KG1 (cell line): ENCODE data around the gene PRLHR.

ENCODE experiments used
- DNase-seq: peaks from one replicate; lab custom pipeline; 2025; lab: John Stamatoyannopoulos, UW

Gene PRLHR

DNA sequence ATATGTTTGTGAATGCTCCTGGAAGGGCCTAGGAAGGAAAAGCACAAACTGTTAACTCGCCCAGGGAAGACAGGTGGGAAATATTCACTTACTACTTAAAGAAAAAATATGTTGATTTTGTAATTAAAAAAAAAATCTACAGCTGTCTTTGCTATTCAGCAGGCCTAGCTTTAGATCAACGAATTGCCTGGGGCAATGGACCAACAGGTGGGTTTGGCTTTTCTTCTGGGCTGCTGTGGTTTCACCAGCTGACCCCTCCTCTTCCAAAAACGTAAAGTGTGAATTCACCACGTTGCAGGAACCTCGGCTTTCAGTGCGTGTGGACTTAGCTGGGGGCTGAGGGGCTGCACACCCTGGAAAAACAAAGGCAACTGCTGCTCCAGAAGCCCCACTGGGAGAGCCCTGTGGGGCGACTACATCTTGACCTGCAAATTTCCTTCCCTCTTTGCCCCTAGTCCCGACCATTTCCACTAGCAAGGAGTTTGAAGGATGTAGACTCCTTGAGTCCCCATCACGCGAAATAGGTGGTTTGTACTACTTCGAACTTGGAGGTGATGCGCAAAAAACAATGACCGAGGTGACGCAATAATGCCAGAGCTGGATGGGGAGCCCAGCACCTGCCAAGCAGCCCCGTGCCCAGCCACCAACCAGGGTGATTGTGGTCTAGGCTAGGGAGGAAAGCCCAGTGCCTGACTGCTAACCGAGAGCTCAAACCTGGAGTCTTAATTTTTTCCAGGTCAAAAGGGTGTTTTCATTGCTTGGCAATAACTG is 7.4 kb downstream of the PRLHR start:
- no peak for DNase-seq

DNA sequence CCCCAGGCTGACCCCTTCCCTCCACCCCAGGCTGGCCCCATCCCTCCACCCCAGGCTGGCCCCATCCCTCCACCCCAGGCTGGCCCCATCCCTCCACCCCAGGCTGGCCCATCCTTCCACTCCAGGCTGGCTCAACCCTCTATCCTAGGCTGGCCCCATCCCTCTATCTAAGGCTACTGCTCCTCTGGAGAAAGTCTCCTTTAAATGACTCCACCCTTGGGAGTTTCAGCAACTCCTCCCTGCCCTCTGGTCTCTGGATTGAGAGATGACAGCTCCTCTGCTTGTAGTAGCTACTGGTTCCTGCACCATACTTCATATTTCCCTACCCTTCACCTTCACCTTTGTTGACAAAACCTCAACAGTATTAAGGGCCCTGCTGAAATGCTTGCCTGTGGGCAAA is 8.5 kb downstream of the PRLHR start:
- DNase-seq = no peak

DNA sequence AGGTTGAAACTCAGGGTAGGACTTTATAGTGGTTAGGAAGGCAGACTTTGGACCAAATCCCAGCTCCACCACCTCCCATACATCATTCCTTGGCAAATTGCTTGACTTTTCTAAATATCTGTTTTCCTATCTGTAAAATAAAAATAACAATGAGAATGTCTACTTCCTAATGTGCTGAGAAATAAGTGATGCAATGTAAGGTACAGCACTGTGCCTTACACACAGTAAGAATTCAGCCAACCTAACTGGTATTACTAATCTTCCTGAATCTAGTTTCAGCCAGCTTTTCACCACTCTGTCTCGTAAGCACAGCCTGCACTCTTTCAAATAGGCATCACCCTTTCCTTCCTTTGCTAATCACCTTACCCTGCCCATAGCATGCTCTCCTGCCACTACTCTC is 9.7 kb downstream of the PRLHR start:
- DNase-seq = no peak

DNA sequence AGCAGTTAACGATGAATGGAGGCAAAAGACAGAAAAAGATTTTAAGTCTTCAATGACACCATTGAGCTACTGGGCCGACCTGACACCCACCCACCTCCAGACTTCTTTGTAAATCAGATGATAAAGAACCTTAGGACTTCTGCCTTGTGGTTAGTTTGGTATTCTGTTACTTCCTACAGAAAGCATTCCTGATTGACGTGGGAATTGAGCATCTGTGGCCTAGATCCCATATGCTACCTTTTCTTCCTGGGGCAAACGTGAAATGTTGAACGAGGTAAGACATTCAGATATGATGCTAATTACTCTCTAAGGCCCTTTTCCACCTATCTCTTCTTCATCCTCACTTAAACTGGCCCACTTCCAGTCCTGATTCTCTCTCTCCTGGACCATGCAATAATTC is 10.2 kb downstream of the PRLHR start:
- no peak for DNase-seq

DNA sequence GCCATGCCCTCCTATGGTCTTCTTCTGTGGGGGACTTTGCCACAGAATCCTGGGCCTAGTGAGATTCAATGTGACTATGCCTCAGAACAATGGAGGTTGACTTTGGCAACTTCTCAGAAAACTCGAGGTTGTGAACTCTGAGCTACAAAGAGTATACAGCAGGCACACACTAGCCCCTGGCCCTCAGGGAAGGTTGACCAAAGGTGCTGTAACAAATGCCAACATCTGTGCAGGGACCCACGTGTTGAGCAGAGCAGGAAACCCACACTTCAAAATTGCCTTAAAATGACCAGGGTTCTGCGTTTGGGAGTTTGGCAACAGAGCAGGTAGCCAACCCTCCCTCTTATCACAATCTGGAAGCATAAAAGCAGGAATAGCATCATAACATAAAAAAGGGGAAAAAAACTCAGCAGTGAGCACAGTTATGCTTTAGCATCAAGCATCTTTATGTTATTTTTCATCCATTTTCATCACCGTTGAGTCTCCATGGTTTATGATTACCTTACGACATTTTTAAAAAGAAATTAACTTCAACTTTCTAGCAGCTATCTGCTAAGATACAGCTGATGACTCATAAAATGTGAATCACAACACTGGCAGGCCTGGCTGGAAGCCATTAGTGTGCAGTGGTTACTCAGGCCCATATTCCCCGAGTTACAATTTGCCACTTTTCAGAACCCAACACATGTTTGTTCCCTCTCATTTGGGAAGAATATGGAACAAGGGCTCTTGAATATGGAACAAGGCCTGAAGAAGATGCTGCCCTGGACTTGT is 11.1 kb downstream of the PRLHR start:
- DNase-seq = no peak

DNA sequence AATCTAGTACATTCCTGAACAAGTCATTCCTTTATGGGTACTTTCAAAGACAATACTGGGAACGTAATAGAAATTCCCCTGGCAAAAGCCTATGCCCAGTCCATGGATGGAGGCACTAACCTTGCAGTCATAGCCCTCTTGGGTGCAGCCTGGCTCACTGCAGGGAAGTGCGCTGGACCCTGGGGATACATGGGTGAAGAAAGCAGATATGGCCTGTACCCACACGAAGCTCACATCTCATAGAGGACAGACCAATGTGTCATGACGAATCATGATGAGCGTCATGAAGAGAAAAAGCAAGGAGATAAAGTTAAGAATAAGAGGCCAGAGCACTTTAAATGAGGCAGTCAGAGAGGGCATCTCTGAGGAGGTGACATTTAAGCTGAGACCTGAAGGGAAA is 11.8 kb downstream of the PRLHR start:
- DNase-seq = no peak

DNA sequence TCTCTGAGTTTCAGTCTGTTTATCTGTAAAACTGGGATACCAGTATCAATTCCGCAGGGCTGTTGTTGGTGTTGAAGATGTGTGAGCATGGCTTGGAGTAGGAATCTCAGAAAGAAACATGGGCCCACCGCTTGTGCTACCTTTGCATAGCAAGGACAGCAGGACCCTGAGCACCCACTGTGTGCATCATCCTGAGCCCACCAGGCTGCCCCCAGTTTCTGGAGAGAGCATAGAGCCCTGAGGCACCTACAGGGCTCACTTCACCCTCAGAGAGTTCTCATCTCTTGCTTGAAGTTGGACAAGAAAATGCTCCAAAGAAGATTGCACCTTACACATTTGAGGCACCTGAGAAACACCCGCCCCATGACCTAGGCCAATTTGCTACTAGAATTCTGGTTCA is 12.9 kb downstream of the PRLHR start:
- no peak for DNase-seq

DNA sequence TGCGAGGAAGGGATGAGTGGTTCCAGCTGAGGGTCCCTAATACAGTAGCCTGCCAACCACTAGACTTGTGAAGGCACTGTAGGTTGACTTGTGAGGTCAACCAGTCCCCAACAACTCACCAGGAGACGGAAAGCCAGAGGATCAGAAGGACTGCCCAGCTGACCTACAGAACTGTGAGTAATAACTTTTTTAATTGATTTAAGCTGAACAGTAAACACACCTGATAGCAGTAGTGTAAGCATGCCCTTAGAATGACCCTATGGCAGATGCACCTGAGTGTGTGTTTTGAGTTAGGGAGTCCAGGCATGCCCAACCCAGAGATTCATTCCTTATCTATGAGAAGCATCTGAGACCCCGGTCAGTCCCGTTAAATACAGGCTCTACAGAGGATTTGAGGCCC is 14.1 kb downstream of the PRLHR start:
- DNase-seq = no peak

DNA sequence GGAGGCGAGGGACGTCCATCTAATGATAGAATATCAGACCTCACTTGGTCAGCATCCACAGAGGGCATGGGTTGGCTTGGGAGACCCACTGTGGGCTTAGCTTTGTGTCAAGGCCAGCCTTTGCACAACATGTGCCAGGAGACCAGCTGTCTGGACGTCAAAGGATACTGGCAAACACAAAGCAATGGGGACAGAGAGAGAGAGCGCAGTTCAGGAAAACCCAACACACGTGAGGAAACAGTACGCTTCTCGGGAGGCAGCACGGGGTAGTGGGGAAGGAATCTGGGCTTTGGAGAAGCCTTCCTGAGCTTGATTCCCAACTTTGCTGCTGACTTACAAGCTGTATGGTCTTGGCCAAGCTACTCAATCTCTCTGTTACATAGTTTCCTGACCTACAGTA is 14.7 kb downstream of the PRLHR start:
- no peak for DNase-seq

DNA sequence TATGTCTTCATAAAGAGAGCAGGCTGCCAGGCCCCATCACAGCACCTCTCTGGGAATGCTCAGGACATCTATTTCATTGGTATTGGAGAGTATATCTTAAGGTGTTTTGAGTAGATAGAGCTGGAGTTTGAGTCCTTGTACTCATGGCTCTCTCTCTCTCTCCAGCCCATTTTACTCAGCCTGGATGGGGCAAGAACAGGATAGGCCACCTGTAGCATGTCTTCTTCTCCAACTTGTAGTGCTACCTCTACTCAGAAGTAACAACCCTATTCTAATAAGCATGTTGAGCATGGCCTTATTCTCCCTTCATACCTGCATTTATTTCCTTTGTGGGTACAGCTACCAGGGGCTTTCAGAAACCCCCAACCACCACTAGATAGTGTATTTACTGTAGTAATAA is 21.9 kb downstream of the PRLHR start:
- no peak for DNase-seq

DNA sequence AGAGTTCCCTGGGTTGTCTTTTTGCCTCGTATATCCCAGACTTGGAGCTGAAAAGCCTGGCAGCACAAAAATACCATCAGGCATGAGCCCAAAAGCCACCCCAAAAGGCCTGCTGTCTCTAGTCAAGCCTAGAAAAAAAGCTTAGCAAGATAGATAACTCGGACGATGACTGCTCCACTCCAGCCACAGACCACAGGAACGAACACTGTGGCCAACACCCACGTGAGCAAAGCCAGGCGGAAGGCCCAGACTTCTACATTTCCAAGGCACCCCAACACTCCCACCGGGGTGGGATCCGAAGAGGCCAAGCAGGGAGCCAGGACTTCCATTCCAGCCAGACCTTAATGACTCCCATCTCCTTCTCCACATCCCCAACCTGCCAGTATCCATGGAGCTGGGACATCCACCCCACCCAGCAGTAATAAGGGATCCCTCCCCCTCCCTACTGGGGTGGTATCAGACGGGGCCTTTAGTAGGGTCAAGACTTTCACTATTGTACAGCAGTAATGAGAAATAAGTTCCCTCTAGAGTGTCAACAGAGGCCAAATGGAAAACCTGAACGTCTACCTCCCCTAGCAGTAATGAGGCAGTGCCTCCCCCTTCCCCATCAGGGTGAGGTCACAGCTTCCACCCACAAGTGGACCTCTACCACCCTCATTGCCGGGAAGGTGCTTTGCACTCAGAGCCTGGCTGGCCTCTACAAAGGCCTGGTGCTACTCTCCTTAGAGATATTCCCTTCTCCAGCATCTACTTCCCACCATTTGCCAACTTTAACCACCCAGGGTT is 23.0 kb downstream of the PRLHR start:
- DNase-seq = no peak

DNA sequence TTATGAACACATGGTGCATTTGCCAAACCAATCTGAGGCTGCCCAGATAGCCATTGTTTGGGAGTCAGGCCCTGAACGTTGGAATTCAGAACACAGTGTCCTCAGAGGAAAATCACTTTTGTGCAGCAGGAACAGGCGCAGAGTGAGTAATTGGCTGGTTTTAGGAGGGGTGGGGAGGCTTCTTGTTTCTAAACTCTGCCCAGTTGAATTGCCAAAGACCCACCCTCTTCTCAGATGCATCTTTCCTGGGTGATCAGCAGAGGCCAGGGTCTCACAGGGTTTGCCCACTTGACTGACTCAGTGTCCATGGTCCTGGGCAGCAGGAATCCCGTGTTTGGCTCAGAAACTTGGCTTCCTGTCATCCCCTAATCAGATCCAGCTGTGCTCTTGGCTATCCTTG is 24.3 kb downstream of the PRLHR start:
- DNase-seq = no peak

DNA sequence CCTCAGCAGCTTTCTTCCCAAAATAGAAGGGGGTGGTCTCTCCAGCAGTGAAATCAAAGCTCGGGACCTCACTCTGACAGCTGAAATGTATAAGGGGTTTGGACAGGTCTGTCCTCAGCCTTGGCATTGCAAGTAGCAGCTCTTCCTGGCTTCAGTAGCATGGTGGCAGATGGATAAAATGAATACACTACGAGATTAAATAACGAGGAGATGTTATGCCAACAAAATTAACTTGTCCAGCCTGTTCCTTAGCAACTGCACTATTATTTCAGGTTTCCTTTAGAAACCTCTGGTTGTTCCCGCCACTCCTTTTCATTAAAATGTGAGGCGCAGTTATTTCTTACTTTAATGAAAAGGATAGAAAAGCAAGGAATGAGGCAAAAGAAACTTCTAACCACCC is 24.9 kb downstream of the PRLHR start:
- no peak for DNase-seq

DNA sequence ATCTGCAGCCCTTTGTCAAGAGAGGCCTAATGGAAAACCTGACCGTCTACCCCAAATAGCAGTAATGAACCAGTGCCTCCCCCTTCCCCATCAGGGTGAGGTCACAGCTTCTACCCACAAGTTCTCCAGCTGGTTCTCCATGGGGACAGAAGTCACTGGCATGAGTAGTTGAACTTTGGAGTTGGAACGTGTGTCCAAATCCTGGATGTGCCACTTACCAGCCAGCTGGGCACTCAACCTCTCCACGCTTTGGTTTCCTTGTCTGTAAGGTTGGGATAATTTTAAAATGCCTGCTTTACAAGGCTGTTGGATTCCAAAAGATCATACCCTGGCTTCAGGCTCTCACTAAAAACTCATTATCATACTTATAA is 25.6 kb downstream of the PRLHR start:
- no peak for DNase-seq

DNA sequence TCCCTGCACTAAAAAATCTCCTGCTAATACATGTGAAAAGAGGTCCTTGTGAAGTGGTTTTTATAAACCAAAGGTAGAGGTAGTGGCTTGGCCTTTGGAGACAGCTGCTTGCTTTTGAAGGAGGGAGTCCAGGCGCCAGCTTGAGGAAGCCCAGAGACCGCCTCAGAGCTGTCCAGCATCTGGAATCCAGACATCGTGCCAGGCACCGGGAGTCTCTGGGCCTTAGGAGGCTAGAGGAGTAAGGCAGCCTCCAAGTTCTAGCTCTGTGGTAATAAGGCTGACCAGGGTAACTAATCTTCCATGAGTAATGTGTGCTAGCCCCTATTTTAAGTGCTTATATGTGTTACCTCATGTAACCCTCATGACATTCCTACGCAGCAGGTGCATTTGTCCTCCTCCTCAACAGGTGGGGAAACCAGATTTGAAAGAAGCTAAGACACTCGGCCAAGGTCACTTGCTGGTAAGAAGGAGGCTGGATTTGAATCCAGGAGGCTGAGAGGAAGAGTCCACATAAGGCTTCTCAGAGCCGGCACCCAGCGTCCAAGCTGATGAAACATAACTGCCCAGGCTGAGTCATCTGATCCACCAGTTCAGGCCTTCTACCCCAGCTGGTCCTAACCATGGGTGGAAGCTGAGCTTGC is 26.1 kb downstream of the PRLHR start:
- DNase-seq = no peak

DNA sequence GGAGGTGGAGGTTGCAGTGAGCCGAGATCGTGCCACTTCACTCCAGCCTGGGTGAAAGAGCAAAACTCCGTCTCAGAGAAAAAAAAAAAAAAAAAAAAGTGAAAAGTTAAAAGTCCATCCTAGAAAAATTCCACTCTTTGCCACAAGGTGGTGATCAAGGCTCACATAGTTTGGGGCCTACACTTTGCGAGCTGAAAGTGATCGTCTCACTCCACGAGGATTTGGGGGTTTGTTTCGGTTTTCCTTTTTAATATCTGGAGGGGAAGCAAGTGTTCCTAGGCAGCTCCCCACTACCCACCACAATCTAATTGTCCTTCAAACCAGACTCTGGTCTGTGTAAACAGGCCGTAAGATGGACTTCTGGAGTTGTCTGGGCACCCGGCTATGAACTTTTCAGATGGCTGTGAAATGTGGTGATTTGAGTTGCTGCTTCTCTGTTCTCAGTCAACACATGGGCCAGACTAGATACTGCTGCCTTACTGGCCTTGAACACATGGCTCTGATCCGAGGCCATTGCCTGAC is 27.1 kb downstream of the PRLHR start:
- DNase-seq = peak; percentile 62

DNA sequence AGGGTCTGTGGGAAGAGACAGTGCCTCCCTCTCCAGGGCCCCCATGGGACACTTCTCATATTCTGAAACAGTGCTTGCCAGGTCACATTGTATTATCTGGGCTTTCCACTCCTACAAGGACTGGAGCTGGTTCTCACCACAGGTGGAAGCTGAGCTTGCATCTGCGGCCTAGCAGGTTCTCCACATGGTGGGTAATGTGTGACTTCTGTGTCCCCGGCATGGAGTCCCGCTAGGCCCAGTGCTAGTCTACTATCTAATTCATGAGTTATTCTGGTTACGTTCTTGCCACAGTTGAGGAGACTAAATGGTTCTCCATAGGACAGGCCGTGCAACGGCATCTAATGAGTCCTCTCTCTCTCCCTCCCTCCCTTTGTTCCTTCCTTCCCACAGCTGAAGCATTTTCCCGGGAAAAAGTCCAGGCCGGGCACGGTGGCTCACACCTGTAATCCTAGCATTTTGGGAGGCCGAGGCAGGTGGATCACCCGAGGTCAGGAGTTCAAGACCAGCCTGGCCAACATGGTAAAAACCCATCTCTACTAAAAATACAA is 27.7 kb downstream of the PRLHR start:
- no peak for DNase-seq

DNA sequence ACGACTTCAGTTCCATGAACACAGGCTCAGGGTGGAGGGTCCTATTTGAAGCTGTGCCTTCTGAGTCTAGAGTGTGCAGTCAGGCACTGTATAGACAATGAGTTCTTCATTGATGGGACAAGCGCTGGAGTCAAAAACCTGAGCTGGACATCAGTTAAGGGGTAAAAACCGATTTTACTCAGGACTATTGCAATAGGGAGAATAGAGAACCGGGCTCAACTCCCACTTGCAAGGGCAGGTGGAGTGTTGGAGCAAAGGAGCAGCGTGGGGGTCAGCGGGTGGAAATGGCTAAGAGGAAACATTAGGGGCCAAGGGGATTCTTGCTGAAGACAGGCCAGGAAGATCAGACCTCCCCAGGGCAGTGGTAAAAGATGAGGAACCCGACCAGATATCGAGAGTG is 28.5 kb downstream of the PRLHR start:
- DNase-seq = no peak

DNA sequence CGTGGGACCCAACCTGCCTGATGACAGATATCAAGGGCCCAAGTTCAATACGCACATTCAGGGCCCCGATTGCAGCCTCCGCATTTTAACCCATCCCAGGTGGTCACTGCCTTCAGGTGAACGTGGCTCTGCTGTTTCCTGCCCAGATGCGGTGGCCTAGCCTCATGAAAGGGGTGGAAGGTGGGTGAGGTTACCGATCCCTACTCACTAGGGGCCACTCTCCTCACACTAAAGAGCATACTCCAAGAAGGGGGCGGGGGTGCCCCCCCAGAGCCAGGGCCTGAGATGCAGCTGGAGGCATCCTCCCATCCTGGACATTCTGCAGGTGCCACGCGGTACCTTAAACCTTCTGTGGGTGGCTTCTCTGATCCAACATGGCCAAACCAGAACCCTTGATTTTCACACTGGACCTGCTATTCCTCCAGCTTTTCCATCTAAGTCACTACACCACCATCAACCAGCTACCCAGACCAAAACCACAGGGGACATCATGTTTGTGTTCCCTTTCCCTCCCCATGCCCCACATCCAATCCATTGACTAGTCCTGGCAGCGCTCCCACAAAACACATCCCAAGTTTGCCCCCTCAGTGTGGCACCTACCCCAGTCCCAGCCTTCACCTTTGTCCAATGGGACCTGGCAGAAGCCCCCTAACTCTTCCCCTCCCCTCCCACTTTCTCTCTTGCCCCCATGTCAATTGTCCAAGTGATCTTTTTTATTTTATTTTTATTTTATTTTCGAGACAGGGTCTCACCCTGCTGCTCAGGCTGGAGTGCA is 30.0 kb downstream of the PRLHR start:
- DNase-seq = no peak

DNA sequence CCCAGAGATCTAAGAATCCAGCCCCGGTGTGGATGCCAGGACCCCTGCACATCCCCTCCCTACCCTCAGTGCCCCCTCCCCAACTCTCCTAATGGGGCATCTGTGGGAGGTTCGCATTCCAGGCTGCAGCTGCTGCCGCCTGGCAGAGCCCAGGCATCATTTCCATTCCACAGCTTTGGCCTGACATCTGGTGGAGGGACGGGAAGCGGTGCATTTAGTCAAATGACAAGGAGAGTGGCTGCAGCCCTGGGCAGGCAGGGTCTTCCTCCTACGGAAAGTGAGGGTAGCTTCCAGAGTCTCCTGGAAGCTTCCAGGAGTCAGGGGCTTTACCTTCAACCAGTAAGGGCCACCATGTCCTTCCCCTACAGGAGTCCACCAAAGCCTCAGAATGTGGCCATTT is 30.8 kb downstream of the PRLHR start:
- no peak for DNase-seq

DNA sequence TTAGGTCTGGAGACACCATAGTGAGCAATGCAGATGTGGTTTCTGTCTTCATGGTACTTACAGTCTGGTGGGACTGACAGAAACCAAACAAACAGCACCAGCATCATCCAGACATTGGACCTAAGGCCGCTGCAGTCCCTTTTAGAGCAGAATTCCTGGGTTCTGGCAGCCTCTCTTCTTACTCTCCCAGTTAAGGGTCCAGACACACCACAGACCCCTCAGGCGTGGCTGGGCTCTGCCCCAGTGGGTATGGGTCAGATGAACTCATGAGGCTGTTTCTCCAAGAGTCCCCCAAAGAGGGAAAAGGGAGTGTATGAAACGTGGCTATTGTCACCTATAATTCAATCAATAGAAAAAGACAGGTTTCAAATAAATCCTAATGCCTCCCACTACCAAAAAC is 31.3 kb downstream of the PRLHR start:
- DNase-seq = no peak
